ENCODE data around the gene TBX4. TPM values are rescaled to one million over a fixed set of nuclear protein-coding genes. Genes with fewer than 3 reads are reported as not detected.
A peak's percentile ranks its signal among the peaks of the same experiment; 100 is the strongest.

The TBX4 gene
- total and polyA plus RNA-seq, 2 of the 13 experiments (the other 11 are each of a cell fraction or from before 2014, with no cell fraction given): 0.11 to 1.1 TPM

DNA sequence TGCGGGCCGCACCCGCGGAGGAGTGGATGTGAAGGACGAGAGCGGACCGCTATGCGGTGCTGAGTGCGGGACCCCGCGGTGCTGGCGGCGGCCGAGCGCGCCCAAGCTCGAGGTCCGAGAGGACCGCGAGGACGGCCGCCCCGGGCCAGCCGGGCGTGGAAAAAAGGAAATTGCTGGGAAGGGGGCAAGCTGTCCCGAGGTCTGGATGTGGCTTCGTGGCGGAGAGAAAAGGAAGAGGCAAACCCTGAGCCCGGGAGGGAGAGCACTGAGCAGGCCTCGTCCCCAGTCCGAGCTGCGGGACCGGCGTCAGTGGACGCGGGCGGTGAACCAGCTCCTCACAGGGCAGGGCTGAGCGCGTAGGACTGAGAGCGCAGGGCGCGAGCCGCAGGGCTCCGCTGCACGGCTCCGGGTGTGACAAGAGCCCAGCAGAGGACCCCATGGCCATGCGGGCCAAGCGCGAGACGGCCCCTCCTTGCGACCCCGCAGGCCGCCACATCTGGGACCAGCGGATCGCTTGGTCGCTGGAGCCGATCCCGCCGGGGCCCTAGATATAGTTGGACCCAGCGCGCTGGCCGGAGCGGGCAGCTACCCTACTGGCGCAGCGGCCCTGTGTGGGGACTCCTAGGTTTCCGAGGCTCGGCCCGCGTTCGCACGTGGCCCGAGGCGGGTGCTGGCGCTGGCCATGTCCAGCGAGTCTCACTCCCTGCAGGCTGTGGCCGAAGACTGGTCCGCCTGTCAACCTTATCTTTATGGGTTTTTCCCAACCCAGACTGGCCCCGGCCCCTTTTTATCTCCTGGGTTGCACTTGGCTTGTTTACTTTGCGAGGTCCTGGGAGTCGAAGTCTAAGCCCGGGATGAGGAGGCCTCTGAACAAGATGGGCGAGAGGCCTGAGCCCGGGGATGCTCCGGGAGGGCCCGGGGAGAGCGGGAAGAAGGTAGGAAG is 2.4 kb downstream of the TBX4 start (continued):
- TF ChIP-seq ZNF570 (CRISPR knock-in tag; IDR thresholded peaks at IDR 0.05; ENCODE audit: borderline replicate concordance) (no peak), ZNF446 (CRISPR knock-in tag; IDR thresholded peaks at IDR 0.05) (no peak), ZNF772 (CRISPR knock-in tag; IDR thresholded peaks at IDR 0.05) (no peak; the same call in 1 of the 2 replicates), MXI1 (IDR thresholded peaks at IDR 0.05; ENCODE audit: borderline replicate concordance, low read depth, low read length) (no peak), FIP1L1 (IDR thresholded peaks at IDR 0.05; ENCODE audit: borderline replicate concordance, insufficient read depth, low read depth, low read length) (no peak), ZNF441 (CRISPR knock-in tag; IDR thresholded peaks at IDR 0.05; ENCODE audit: borderline replicate concordance) (no peak), ZFY (CRISPR knock-in tag; IDR thresholded peaks at IDR 0.05) (peak; percentile 85), ZNF749 (CRISPR knock-in tag; IDR thresholded peaks at IDR 0.05; ENCODE audit: borderline replicate concordance) (no peak), JUND (CRISPR knock-in tag; IDR thresholded peaks at IDR 0.05) (0 out of 2 replicates have a peak, but pooled peaks have one; percentile 8), PLRG1 (conservative IDR thresholded peaks at IDR 0.05) (no peak), CAMTA2 (CRISPR knock-in tag; IDR thresholded peaks at IDR 0.05; ENCODE audit: borderline replicate concordance) (no peak), KDM1A (CRISPR knock-in tag; IDR thresholded peaks at IDR 0.05) (0 out of 2 replicates have a peak, but pooled peaks have one; percentile 73), RXRB (CRISPR knock-in tag; IDR thresholded peaks at IDR 0.05; ENCODE audit: borderline replicate concordance) (peak; percentile 83), ADNP (CRISPR knock-in tag; IDR thresholded peaks at IDR 0.05) (no peak), ZNF788 (CRISPR knock-in tag; IDR thresholded peaks at IDR 0.05; ENCODE audit: borderline replicate concordance) (no peak), U2AF2 (IDR thresholded peaks at IDR 0.05; ENCODE audit: low read depth, low read length) (no peak), ZNF3 (CRISPR knock-in tag; IDR thresholded peaks at IDR 0.05) (no peak)
- TF ChIP-seq, protein P1, sequence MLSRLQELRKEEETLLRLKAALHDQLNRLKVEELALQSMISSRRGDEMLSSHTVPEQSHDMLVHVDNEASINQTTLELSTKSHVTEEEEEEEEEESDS (CRISPR knock-in tag; IDR thresholded peaks at IDR 0.05; ENCODE audit: borderline replicate concordance): no peak
- TF ChIP-seq, protein P2, sequence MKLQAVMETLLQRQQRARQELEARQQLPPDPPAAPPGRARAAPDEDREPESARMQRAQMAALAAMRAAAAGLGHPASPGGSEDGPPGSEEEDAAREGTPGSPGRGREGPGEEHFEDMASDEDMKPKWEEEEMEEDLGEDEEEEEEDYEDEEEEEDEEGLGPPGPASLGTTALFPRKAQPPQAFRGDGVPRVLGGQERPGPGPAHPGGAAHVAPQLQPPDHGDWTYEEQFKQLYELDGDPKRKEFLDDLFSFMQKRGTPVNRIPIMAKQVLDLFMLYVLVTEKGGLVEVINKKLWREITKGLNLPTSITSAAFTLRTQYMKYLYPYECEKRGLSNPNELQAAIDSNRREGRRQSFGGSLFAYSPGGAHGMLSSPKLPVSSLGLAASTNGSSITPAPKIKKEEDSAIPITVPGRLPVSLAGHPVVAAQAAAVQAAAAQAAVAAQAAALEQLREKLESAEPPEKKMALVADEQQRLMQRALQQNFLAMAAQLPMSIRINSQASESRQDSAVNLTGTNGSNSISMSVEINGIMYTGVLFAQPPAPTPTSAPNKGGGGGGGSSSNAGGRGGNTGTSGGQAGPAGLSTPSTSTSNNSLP (IDR thresholded peaks at IDR 0.05; ENCODE audit: low read depth, low read length): no peak
- TF ChIP-seq, protein P3, sequence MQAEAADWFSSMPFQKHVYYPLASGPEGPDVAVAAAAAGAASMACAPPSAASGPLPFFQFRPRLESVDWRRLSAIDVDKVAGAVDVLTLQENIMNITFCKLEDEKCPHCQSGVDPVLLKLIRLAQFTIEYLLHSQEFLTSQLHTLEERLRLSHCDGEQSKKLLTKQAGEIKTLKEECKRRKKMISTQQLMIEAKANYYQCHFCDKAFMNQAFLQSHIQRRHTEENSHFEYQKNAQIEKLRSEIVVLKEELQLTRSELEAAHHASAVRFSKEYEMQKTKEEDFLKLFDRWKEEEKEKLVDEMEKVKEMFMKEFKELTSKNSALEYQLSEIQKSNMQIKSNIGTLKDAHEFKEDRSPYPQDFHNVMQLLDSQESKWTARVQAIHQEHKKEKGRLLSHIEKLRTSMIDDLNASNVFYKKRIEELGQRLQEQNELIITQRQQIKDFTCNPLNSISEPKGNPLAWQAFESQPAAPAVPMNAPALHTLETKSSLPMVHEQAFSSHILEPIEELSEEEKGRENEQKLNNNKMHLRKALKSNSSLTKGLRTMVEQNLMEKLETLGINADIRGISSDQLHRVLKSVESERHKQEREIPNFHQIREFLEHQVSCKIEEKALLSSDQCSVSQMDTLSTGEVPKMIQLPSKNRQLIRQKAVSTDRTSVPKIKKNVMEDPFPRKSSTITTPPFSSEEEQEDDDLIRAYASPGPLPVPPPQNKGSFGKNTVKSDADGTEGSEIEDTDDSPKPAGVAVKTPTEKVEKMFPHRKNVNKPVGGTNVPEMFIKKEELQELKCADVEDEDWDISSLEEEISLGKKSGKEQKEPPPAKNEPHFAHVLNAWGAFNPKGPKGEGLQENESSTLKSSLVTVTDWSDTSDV (CRISPR knock-in tag; IDR thresholded peaks at IDR 0.05): 0 out of 2 replicates have a peak, but pooled peaks have one; percentile 38

Data from HepG2 (cell line).